Epidermal melanocyte (primary cell): ENCODE measurements around the gene BHLHE40.
"Not testable (repeated sequence)": the region's sequence is repeated elsewhere in the genome, so short reads cannot be mapped to it uniquely, and the experiment has no call there.

Experiments
- DNase-seq: peaks from one replicate; pipeline ENCODE4 v3.0.0; 2011; ENCODE audit warnings: low spot score; ENCODE audit not compliant: insufficient read length

Gene BHLHE40

GRCh38 chr3:4961865-4962264 is 17.4 kb upstream of the BHLHE40 start:
- not testable (repeated sequence) for DNase-seq

GRCh38 chr3:4963669-4964570 is 15.3 kb upstream of the BHLHE40 start:
- no peak for DNase-seq

- DNase-seq, result not testable (repeated sequence)
These were observed 13.2 kb upstream of the BHLHE40 start for GRCh38 chr3:4966006-4966405.

GRCh38 chr3:4967683-4968082 is 11.6 kb upstream of the BHLHE40 start:
- DNase-seq, result not testable (repeated sequence)

- DNase-seq, result not testable (repeated sequence)
These were observed 7.8 kb upstream of the BHLHE40 start for GRCh38 chr3:4971437-4971836.

GRCh38 chr3:4971838-4972237 is 7.4 kb upstream of the BHLHE40 start:
- DNase-seq, result no peak

- DNase-seq, result no peak
These were observed 6.3 kb upstream of the BHLHE40 start for GRCh38 chr3:4972652-4973643.

- no peak for DNase-seq
These were observed 5.1 kb upstream of the BHLHE40 start for GRCh38 chr3:4974154-4974553.

- no peak for DNase-seq
These were observed 3.1 kb upstream of the BHLHE40 start for GRCh38 chr3:4976109-4976508.

- DNase-seq, result no peak
These were observed 2.0 kb upstream of the BHLHE40 start for GRCh38 chr3:4977001-4977852.

GRCh38 chr3:4977853-4978203 is 1.4 kb upstream of the BHLHE40 start:
- DNase-seq, result no peak

- peak; percentile 70 for DNase-seq
These were observed 852 bp upstream of the BHLHE40 start for GRCh38 chr3:4978204-4978965.

GRCh38 chr3:4978966-4979427 is 240 bp upstream of the BHLHE40 start:
- DNase-seq, result peak; percentile 71

- DNase-seq, result peak; percentile 45
These were observed 1.3 kb downstream of the BHLHE40 start for GRCh38 chr3:4980229-4981203.

- DNase-seq, result no peak
These were observed 2.0 kb downstream of the BHLHE40 start for GRCh38 chr3:4981294-4981664.

GRCh38 chr3:4981665-4982494 is 2.6 kb downstream of the BHLHE40 start:
- no peak for DNase-seq

- no peak for DNase-seq
These were observed 3.8 kb downstream of the BHLHE40 start for GRCh38 chr3:4982773-4983738.
